Colonic mucosa (tissue), 4 donors: ENCODE results near the gene EXOC4. TPM values are rescaled to one million over a fixed set of nuclear protein-coding genes. Genes with fewer than 3 reads are reported as not detected.

ENCODE experiments used
- DNase-seq: peaks from one replicate; pipeline ENCODE4 v3.0.0-alpha.2; 2020
- H3K27ac ChIP-seq: fragments of 200-600 bp; one replicate; pipeline ENCODE4 v1.8.0; 2021
- H3K27me3 ChIP-seq: fragments of 200-600 bp; one replicate; pipeline ENCODE4 v1.8.0; 2021
- H3K36me3 ChIP-seq: fragments of 200-600 bp; one replicate; pipeline ENCODE4 v1.8.0; 2021
- H3K4me1 ChIP-seq: fragments of 200-600 bp; one replicate; pipeline ENCODE4 v1.8.0; 2021; ENCODE audit warnings: mild to moderate bottlenecking
- H3K4me3 ChIP-seq: fragments of 200-600 bp; one replicate; pipeline ENCODE4 v1.8.0; 2021
- H3K9ac ChIP-seq, 2 donors: one replicate each; pipeline ENCODE4 v1.7.0; 2013; ENCODE audit warnings: control low read depth in 2 of 2, low read depth in 2 of 2, low read length in 2 of 2
- H3K9me3 ChIP-seq: fragments of 200-600 bp; one replicate; pipeline ENCODE4 v1.8.0; 2021
- intact Hi-C: fragments of 100-400 bp; cut with DNase I; formaldehyde crosslinking; loops from one replicate; pipeline ENCODE4 v1.14.1; 2022
- total RNA-seq, 2 donors: library from RNA; stranded (reverse); fragmentation: NEBNext Ultra II Directional in 1 of 2; extraction: Animal tissue kit (Norgen Biotek cat#: 25700) in 1 of 2; gene quantifications; one replicate each; pipeline ENCODE4 v1.2.1, GENCODE V29; 2021
- TF ChIP-seq, protein P1 (sequence below): fragments of 200-600 bp; IDR thresholded peaks from one replicate; pipeline ENCODE4 v1.8.0; 2022; ENCODE audit warnings: antibody characterized with exemption, mild to moderate bottlenecking
- donor health status: healthy.
- donor health status: DM: no; HTN: no; CAD: no.
- donor health status: DM: no; HTN: no; CAD: no.

EXOC4 gene
- total RNA-seq, 2 donors from 2014 or later = 61.1 to 73.3 TPM

DNA sequence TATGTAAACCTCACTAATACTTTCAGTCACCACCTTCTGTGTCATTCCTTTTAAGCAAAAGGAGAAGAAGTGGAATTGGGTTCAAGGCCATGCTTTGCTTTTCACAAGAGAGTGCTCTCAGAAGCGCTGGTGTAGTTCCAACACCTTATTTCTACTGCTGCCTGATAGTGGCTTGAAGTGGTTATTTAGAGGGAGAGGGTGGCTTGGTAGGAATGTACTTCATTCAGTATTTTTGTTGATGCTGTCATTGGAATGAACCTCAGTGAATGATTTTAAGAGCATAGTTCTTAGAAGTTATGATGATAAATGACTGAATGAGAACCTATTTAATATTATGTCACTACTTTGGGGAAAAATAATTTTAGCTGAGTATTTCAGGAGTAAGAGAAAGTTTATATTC, 396.7 kb downstream of the EXOC4 start:
- Histone ChIP-seq H3K9me3 (no peaks in the 10 kb centered on the region), H3K27ac (no peak overlapping the region), H3K9ac (no peak overlapping the region), H3K27me3 (no peaks in the 10 kb centered on the region), H3K36me3 (no peaks in the 10 kb centered on the region), H3K4me3 (no peak overlapping the region), H3K4me1 (no peaks in the 10 kb centered on the region)
- TF ChIP-seq, protein P1, sequence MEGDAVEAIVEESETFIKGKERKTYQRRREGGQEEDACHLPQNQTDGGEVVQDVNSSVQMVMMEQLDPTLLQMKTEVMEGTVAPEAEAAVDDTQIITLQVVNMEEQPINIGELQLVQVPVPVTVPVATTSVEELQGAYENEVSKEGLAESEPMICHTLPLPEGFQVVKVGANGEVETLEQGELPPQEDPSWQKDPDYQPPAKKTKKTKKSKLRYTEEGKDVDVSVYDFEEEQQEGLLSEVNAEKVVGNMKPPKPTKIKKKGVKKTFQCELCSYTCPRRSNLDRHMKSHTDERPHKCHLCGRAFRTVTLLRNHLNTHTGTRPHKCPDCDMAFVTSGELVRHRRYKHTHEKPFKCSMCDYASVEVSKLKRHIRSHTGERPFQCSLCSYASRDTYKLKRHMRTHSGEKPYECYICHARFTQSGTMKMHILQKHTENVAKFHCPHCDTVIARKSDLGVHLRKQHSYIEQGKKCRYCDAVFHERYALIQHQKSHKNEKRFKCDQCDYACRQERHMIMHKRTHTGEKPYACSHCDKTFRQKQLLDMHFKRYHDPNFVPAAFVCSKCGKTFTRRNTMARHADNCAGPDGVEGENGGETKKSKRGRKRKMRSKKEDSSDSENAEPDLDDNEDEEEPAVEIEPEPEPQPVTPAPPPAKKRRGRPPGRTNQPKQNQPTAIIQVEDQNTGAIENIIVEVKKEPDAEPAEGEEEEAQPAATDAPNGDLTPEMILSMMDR = no peak
- intact Hi-C loops = no loop called here
- no peak for DNase-seq

DNA sequence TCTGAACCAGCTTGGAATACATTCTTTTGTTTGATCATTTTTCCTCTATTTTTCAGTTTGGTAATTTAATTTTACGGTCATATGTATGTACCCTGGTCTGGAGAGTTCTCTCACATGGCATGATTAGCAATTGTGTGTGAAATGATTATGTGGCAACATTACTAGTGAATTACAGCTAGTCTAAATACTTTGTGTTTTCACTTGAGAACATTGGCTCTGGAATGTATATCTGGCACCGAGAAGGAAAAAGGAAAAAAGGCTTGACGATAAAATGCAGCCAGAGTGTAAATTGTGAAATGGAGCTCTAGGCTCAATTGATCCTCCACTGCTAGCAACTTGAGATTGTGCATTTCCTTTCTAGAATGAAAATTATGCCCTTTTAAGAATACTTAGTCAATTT, 397.2 kb downstream of the EXOC4 start:
- Histone ChIP-seq H3K4me1 (no peaks in the 10 kb centered on the region), H3K27ac (no peak overlapping the region), H3K27me3 (no peaks in the 10 kb centered on the region), H3K4me3 (no peak overlapping the region), H3K9ac (no peak overlapping the region), H3K9me3 (no peaks in the 10 kb centered on the region), H3K36me3 (no peaks in the 10 kb centered on the region)
- intact Hi-C loops = no loop called here
- TF ChIP-seq, protein P1 = no peak
- no peak for DNase-seq

- no peak overlapping the region for H3K9ac ChIP-seq
- TF ChIP-seq, protein P1 = no peak
- no peak for DNase-seq
- no peaks in the 10 kb centered on the region for H3K36me3 ChIP-seq
- intact Hi-C loops = no loop called here
- H3K4me3 ChIP-seq = no peak overlapping the region
- H3K9me3 ChIP-seq = no peaks in the 10 kb centered on the region
- H3K27ac ChIP-seq = no peak overlapping the region
- no peaks in the 10 kb centered on the region for H3K4me1 ChIP-seq
- no peaks in the 10 kb centered on the region for H3K27me3 ChIP-seq
These were observed 397.8 kb downstream of the EXOC4 start for GRCh38 chr7:133650487-133651300.

GRCh38 chr7:133652547-133652946, 399.7 kb downstream of the EXOC4 start:
- intact Hi-C loops = no loop called here
- Histone ChIP-seq H3K27me3 (no peaks in the 10 kb centered on the region), H3K9ac (no peak overlapping the region), H3K36me3 (no peaks in the 10 kb centered on the region), H3K9me3 (no peaks in the 10 kb centered on the region), H3K27ac (no peak overlapping the region), H3K4me3 (no peak overlapping the region), H3K4me1 (no peaks in the 10 kb centered on the region)
- TF ChIP-seq, protein P1 = no peak
- no peak for DNase-seq

GRCh38 chr7:133654547-133654946, 401.7 kb downstream of the EXOC4 start:
- no peaks in the 10 kb centered on the region for H3K4me1 ChIP-seq
- H3K9ac ChIP-seq = no peak overlapping the region
- H3K36me3 ChIP-seq = no peaks in the 10 kb centered on the region
- intact Hi-C loops = no loop called here
- H3K27me3 ChIP-seq = no peaks in the 10 kb centered on the region
- peak overlapping the region; percentile 28 for H3K27ac ChIP-seq
- no peaks in the 10 kb centered on the region for H3K9me3 ChIP-seq
- no peak for DNase-seq
- TF ChIP-seq, protein P1 = no peak
- no peak overlapping the region for H3K4me3 ChIP-seq
